Activated CD8-positive, alpha-beta memory T cell treated with anti-CD3 and anti-CD28 coated beads for 1 hour (primary cell): ENCODE measurements around the gene RPLP2.

Experiments
- DNase-seq, 2 donors: peaks; one replicate each; pipeline ENCODE4 v3.0.0-alpha.2; 2020; ENCODE audit warnings: low read depth in 1 of 2; ENCODE audit errors: extremely low read depth in 1 of 2

RPLP2 gene

GRCh38 chr11:846496-847098 is 36.8 kb downstream of the RPLP2 start:
- DNase-seq = no peak

- DNase-seq = no peak
Measured at GRCh38 chr11:847876-848275, 38.1 kb downstream of the RPLP2 start.

GRCh38 chr11:848380-848931 is 38.7 kb downstream of the RPLP2 start:
- peak in 1 of 2 donors; percentile 53 for DNase-seq

GRCh38 chr11:849104-849824 is 39.5 kb downstream of the RPLP2 start:
- no peak for DNase-seq

- no peak for DNase-seq
Measured at GRCh38 chr11:849951-850774, 40.4 kb downstream of the RPLP2 start.

- no peak for DNase-seq
Measured at GRCh38 chr11:850775-851763, 41.3 kb downstream of the RPLP2 start.

- no peak for DNase-seq
Measured at GRCh38 chr11:852762-853161, 43.0 kb downstream of the RPLP2 start.

- DNase-seq = no peak
Measured at GRCh38 chr11:853682-854448, 44.1 kb downstream of the RPLP2 start.

GRCh38 chr11:854601-855329 is 45.0 kb downstream of the RPLP2 start:
- no peak for DNase-seq

- no peak for DNase-seq
Measured at GRCh38 chr11:855330-855674, 45.5 kb downstream of the RPLP2 start.

- DNase-seq = no peak
Measured at GRCh38 chr11:855796-856195, 46.0 kb downstream of the RPLP2 start.

GRCh38 chr11:856397-856796 is 46.6 kb downstream of the RPLP2 start:
- DNase-seq = no peak

GRCh38 chr11:858053-858761 is 48.4 kb downstream of the RPLP2 start:
- no peak for DNase-seq

GRCh38 chr11:858762-859339 is 49.1 kb downstream of the RPLP2 start:
- DNase-seq = no peak

- DNase-seq = no peak
Measured at GRCh38 chr11:859394-860131, 49.8 kb downstream of the RPLP2 start.

- DNase-seq = no peak
Measured at GRCh38 chr11:860234-861104, 50.7 kb downstream of the RPLP2 start.
